ENCODE data around the gene GRIP2.

GRIP2 gene

GRCh38 chr3:14564741-14565140 is 24.6 kb upstream of the GRIP2 start:
- no peak for DNase-seq
- peaks cover 33% of the 10 kb centered on the region for H3K27me3 ChIP-seq (replicated peaks)
- no peak overlapping the region for H3K4me3 ChIP-seq (ENCODE audit: low read depth, low read length)
- in situ Hi-C loops (cut with HindIII; ENCODE audit: low pct_ligation_motif_present, low sequenced_read_pairs), result no loop called here
- no peak overlapping the region for H3K27ac ChIP-seq
- no peak for TF ChIP-seq CTCF (IDR thresholded peaks at IDR 0.05; ENCODE audit: low read depth, low read length, missing control alignments)
- H3K36me3 ChIP-seq (replicated peaks), result no peaks in the 10 kb centered on the region

- Histone ChIP-seq H3K36me3 (replicated peaks) (no peaks in the 10 kb centered on the region), H3K27ac (no peak overlapping the region), H3K4me3 (ENCODE audit: low read depth, low read length) (no peak overlapping the region), H3K27me3 (replicated peaks) (peaks cover 31% of the 10 kb centered on the region)
- TF ChIP-seq CTCF (IDR thresholded peaks at IDR 0.05; ENCODE audit: low read depth, low read length, missing control alignments), result no peak
- no peak for DNase-seq
- in situ Hi-C loops (cut with HindIII; ENCODE audit: low pct_ligation_motif_present, low sequenced_read_pairs), result no loop called here
Measured at GRCh38 chr3:14563946-14564539, 23.9 kb upstream of the GRIP2 start.

- Histone ChIP-seq H3K4me3 (ENCODE audit: low read depth, low read length) (no peak overlapping the region), H3K36me3 (replicated peaks) (no peaks in the 10 kb centered on the region), H3K27me3 (replicated peaks) (peaks cover 32% of the 10 kb centered on the region), H3K27ac (no peak overlapping the region)
- DNase-seq, result peak; percentile 4
- in situ Hi-C loops (cut with HindIII; ENCODE audit: low pct_ligation_motif_present, low sequenced_read_pairs), result no loop called here
- TF ChIP-seq CTCF (IDR thresholded peaks at IDR 0.05; ENCODE audit: low read depth, low read length, missing control alignments), result no peak
Measured at GRCh38 chr3:14562121-14562890, 22.2 kb upstream of the GRIP2 start.

GRCh38 chr3:14561051-14561960 is 21.2 kb upstream of the GRIP2 start:
- H3K36me3 ChIP-seq (replicated peaks), result no peaks in the 10 kb centered on the region
- H3K27ac ChIP-seq, result no peak overlapping the region
- TF ChIP-seq CTCF (IDR thresholded peaks at IDR 0.05; ENCODE audit: low read depth, low read length, missing control alignments), result no peak
- DNase-seq, result peak; percentile 53
- peaks cover 32% of the 10 kb centered on the region for H3K27me3 ChIP-seq (replicated peaks)
- in situ Hi-C loops (cut with HindIII; ENCODE audit: low pct_ligation_motif_present, low sequenced_read_pairs), result no loop called here
- no peak overlapping the region for H3K4me3 ChIP-seq (ENCODE audit: low read depth, low read length)

GRCh38 chr3:14560110-14560509 is 20.0 kb upstream of the GRIP2 start:
- H3K27me3 ChIP-seq (replicated peaks), result peaks cover 32% of the 10 kb centered on the region
- no peaks in the 10 kb centered on the region for H3K36me3 ChIP-seq (replicated peaks)
- TF ChIP-seq CTCF (IDR thresholded peaks at IDR 0.05; ENCODE audit: low read depth, low read length, missing control alignments), result no peak
- in situ Hi-C loops (cut with HindIII; ENCODE audit: low pct_ligation_motif_present, low sequenced_read_pairs), result no loop called here
- no peak overlapping the region for H3K27ac ChIP-seq
- no peak for DNase-seq
- H3K4me3 ChIP-seq (ENCODE audit: low read depth, low read length), result no peak overlapping the region
